GM10266 (cell line): ENCODE measurements around the gene BMP7.

Experiments used
- DNase-seq: peaks from one replicate; pipeline ENCODE4 v3.0.0; 2012; ENCODE audit errors: extremely low spot score
- TF ChIP-seq, protein P1 (sequence below): IDR thresholded peaks from 2 replicates; pipeline ENCODE4 v1.5.1; 2012; ENCODE audit warnings: mild to moderate bottlenecking, low read depth; ENCODE audit not compliant: control insufficient read depth, insufficient read depth; ENCODE audit errors: missing control alignments

Gene BMP7

DNA sequence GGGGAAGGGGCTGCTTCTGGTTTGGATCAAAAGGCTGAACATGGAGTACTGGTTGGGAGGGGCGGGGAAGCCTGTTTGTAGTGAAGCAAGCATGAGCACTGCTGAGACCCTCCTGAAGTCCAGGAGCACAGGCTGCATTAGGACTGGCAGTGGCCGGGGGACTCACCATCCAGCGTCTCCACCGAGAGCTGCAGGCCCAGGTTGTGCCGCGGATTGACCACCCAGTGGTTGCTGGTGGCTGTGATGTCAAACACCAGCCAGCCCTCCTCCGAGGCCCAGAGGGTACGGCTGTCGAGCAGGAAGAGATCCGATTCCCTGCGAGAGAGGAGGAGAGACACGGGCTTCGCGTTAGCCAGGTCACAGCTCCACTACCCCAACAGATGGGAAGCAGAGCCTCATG, 64.1 kb downstream of the BMP7 start:
- DNase-seq, result no peak
- TF ChIP-seq, protein P1, sequence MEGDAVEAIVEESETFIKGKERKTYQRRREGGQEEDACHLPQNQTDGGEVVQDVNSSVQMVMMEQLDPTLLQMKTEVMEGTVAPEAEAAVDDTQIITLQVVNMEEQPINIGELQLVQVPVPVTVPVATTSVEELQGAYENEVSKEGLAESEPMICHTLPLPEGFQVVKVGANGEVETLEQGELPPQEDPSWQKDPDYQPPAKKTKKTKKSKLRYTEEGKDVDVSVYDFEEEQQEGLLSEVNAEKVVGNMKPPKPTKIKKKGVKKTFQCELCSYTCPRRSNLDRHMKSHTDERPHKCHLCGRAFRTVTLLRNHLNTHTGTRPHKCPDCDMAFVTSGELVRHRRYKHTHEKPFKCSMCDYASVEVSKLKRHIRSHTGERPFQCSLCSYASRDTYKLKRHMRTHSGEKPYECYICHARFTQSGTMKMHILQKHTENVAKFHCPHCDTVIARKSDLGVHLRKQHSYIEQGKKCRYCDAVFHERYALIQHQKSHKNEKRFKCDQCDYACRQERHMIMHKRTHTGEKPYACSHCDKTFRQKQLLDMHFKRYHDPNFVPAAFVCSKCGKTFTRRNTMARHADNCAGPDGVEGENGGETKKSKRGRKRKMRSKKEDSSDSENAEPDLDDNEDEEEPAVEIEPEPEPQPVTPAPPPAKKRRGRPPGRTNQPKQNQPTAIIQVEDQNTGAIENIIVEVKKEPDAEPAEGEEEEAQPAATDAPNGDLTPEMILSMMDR, result no peak

DNA sequence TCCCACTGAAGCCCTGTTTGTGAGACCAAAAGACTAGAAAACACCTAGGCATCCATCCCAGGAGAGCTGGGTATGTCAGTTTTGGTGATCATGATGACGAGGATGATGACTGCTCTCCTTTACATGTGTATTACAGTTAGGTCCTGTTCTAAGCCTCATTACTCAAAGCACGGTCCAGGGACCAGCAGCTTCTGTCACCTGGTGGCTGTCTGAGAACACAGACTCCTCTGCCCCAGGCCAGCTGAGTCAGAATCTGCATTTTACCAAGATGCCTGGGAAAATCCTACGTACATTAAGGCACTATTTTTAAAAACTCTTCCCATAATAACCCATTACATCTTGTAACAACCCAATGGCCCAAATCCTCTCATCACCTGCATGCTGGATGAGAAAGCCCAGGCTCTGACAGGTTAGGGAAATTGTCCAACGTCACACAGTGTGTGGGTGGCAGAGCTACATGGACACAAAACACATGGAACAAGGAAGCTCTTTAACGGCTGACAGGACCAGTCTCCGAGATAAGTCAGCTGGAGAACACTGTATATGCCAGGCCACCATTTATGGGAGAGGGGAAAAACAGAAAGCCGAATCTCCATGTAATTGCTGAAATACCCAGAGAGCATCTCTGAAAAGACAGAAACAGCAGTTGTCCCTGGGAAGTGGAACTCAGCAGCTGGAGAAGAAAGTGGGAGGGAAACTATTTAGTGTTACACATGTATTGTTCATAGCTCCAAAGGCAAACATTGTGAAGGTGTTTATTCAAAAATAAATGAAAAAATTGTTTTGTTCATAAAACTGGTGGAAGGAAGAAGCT, 65.4 kb downstream of the BMP7 start:
- no peak for DNase-seq
- TF ChIP-seq, protein P1, result no peak

DNA sequence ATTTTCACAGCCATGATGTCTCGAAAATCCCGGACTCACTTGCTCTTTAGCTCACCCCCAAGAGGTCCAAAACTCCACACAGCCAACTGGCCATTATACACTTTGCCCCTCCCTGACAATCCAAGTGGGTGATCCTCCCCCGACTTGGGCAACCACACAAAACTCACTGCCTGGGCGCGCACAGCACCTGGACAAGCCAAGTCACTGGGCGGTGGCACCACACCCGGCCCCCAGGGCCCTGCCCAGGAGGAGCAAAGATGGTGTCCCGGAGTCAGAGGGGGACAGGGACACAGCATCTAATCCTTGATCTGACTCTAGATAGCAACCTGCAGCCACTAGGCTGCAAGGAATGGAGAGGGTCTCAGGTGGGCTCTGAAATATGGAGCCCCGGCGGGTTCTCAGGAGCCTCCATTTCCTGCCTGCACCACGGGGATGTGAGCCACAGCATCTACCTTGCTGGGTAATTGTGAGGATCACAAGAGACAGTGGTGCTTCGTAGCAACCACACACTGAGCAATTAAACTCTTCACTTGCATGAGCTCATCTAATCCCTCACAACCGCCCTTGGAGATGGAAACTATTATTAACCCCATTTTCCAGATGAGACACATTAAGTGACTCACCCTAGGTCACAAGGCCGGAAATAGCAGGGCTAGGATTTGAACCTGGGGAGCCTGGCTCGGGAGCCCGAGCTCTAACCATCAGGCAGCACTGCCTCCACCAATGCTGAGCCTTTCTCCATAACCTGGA, 66.6 kb downstream of the BMP7 start:
- TF ChIP-seq, protein P1, result no peak
- DNase-seq, result no peak

- DNase-seq, result no peak
- TF ChIP-seq, protein P1, result no peak
These were observed 68.0 kb downstream of the BMP7 start for GRCh38 chr20:57198132-57199072.

- no peak for DNase-seq
- TF ChIP-seq, protein P1, result no peak
These were observed 68.9 kb downstream of the BMP7 start for GRCh38 chr20:57197352-57198131.

DNA sequence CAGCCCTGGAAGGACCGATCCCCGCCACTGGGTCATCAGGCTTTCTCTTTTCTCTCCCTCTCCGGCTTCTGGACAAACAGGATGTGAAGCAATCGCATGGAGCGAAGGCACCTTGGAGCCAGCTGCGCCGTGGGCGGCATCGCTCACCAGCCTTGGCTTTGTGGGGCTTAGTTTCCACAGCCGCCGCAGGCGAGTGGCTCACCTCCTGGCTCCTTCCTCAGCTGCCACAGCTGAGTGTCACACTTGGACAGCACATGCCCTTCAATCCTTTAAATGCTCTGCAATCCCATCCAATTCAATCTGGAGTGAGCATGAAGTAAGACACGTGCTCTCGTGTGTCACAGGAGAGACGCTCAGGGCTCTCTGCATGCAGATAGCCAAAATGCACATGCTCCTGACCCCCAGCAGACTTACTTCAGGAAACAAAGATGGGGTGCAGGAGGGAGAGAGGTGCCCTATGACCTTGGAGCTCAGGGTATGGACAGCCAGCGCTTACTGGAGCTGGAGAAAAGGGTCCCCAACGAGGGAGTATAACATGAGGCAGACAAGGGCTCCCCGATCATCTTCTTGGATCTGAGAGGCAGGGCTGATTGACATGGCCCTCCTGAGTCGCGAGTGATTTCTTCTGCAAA, 70.9 kb downstream of the BMP7 start:
- TF ChIP-seq, protein P1, result no peak
- no peak for DNase-seq
